Melanocyte of skin (primary cell): ENCODE data around the gene LHX5. TPM values are rescaled to one million over a fixed set of nuclear protein-coding genes. Genes with fewer than 3 reads are reported as not detected.

Source experiments
- total RNA-seq, 2 donors: library from RNA; depleted of rRNA; stranded (reverse); fragments of >200 nt; gene quantifications; 2 replicates each; pipeline ENCODE4 v1.2.3, GENCODE V29; 2012

Gene LHX5
- not detected for total RNA-seq

DNA sequence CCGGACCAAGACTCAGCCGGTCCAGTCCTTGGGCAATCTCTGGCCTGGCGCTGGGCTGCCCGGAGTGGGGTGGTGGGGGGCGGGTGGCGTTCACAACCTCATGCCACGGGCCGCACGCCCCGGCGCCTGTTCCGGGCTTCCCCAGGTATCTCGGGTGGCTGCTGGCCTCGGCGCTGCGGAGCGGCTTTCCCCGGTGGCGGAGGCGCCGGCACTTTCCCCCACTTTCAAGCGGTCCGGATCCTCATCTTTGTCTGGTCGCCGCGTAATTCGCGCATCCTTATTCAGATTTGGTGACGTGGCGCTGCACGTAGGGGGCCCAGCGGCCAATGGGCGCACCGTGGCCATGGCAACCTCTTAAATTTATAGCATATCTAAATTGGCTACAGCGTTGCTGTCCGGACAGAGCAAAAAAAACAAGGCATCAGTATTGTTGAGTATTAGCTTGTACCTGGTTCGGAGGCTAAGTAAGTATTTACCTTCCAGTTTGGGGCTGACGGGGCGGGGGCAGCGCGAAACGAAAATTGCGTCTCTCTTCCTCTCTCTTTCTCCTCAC, at the start of gene LHX5:
Gene LHX5 (minus strand): TSS at position 253 of the 553 bp plus-strand sequence. CDS start 373 bp downstream, outside the sequence.

DNA sequence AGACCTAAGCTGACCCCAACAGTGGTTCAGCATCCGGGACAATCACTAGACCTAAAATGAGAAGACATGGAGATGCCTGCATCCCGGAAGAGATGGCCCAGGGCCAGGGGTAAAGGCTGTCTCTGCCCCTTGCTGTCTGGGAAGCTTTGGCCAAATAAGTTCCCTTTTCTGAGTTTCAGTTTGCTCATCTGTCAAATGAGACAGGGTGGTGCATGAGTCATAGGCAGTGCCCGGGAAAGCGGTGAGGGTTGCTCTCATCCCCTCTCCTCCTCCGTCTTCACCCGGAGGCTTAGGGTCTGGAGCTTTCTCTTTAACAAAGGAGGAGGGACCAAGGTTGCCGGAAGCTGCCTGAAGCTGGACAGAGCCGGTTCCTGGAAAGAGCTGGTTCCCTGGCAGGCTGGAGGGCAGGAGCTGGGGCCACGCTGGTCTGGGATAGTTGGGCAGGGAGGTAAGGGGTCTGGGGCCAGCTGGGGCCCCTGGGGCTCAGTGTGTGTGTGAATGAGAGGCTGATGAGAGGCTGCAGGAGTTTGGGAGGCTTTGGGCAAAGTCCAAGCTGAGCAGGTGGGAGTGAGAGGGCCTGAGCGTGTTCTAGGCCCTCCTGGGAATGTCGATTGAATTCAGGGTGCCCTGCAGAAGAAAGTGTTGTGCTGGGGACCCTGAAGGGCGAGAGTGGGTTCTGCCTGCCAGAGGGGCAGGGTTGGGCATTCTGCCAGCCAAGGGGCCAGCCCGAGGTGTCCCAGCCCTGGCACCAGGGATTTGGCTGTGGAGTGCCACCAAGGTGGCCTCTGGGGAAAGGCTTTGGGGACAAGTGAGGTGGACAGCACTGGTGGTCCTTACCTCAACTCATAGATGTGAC, 49.4 kb downstream of the LHX5 start, which contains the start of gene SDSL:
Gene SDSL (plus strand): TSS at position 351 of the 856 bp plus-strand sequence. CDS start 5,603 bp downstream, outside the sequence.

Other genes starting within 250 kb of the LHX5 start
- gene SLC8B1, start 136.8 kb downstream of the LHX5 start, total RNA-seq, result 10 to 100 TPM; 10.7 to 12.0 TPM
- 10 to 100 TPM; 44.0 to 60.6 TPM for gene PLBD2, start 113.3 kb downstream of the LHX5 start, total RNA-seq
- not detected for gene SDS, start 68.0 kb downstream of the LHX5 start, total RNA-seq
- gene SDSL, start 49.5 kb downstream of the LHX5 start, total RNA-seq, result 10 to 100 TPM in 1 of 2 donors, 1 to 10 TPM in 1; 5.0 to 10.7 TPM